K562 (cell line): Measurements from ENCODE around the gene MUC5AC. TPM values are rescaled to one million over a fixed set of nuclear protein-coding genes. Genes with fewer than 3 reads are reported as not detected.

Source experiments
- ATAC-seq: fragments of 200-7000 bp; cut with Tn5 transposase; 3 replicates; pipeline ENCODE4 v1.9.1; 2020; ENCODE audit warnings: moderate library complexity
- BruUV-seq: library from RNA; stranded (reverse); fragments of 400-500 nt; replicated peaks from 2 replicates; lab custom pipeline; 2021; lab: Mats Ljungman, UMichigan
- CTCF ChIA-PET: fragments of 300-600 bp; formaldehyde crosslinking; extraction: SDS; loops from one replicate; lab custom pipeline; 2021; ENCODE audit warnings: low intra/inter-chr PET ratio; lab: Yijun Ruan, JAX
- POLR2A ChIA-PET: fragments of 300-600, 350-650 bp; sonication (Branson Sonifier 250); formaldehyde crosslinking; extraction: SDS; loops from one replicate; lab custom pipeline; 2021; ENCODE audit warnings: antibody characterized with exemption, inconsistent platforms; lab: Yijun Ruan, JAX
- DNase-seq, 4 experiments: peaks; one replicate each; pipeline versions ENCODE4 v3.0.0 to v3.0.0-alpha.2; 2011 to 2018; ENCODE audit warnings: low spot score in 3 of 4, mixed read lengths in 3 of 4; ENCODE audit errors: extremely low read depth in 1 of 4
- FAIRE-seq: peaks from 2 replicates; lab custom pipeline; 2011; peaks lifted over from hg19 to GRCh38; lab: Jason Lieb, UNC
- H2AFZ ChIP-seq: 2 replicates; pipeline ENCODE4 v1.6.0; 2011; ENCODE audit warnings: low read depth, low read length, control low read depth, inconsistent platforms
- H3K27ac ChIP-seq: fragments of 200-600 bp; 3 replicates; pipeline ENCODE4 v1.8.0; 2011; ENCODE audit warnings: low read depth, mild to moderate bottlenecking, control low read depth, inconsistent platforms, low read length, moderate library complexity, mixed read lengths; ENCODE audit errors: extremely low read depth
- H3K27me3 ChIP-seq, 2 experiments: fragments of 300-600 bp in 1 of 2; 2 replicates in 1 of 2; 3 replicates in 1 of 2; pipeline versions ENCODE4 v1.6.0 to v1.8.0; 2011; ENCODE audit warnings: inconsistent platforms in 2 of 2, low read length in 2 of 2, mild to moderate bottlenecking in 1 of 2, mixed read lengths in 1 of 2, moderate library complexity in 1 of 2; ENCODE audit not compliant: control insufficient read depth in 2 of 2, insufficient read depth in 2 of 2
- H3K36me3 ChIP-seq: fragments of 300-600 bp; 3 replicates; pipeline ENCODE4 v1.8.0; 2011; ENCODE audit warnings: mild to moderate bottlenecking, low read length, inconsistent platforms; ENCODE audit not compliant: control insufficient read depth, insufficient read depth
- H3K4me1 ChIP-seq, 2 experiments: fragments of 200-600 bp in 1 of 2; replicated peaks in 1 of 2; 2 replicates in 1 of 2; 3 replicates in 1 of 2; pipeline versions ENCODE4 v1.5.1 to v1.8.0; 2011; ENCODE audit warnings: inconsistent platforms in 2 of 2, low read length in 2 of 2, mild to moderate bottlenecking in 1 of 2, mixed read lengths in 1 of 2, moderate library complexity in 1 of 2; ENCODE audit not compliant: control insufficient read depth in 2 of 2, insufficient read depth in 2 of 2
- H3K4me2 ChIP-seq: 2 replicates; pipeline ENCODE4 v1.6.1; 2011; ENCODE audit warnings: low read length, control low read depth, inconsistent platforms, mixed read lengths; ENCODE audit not compliant: insufficient read depth
- H3K4me3 ChIP-seq: fragments of 200-600 bp; sonication (generic), shearing (Covaris generic); 2 replicates; pipeline ENCODE4 v1.5.1; 2016; ENCODE audit warnings: control low read depth, inconsistent platforms
- H3K79me2 ChIP-seq: fragments of 200-600 bp; 3 replicates; pipeline ENCODE4 v1.8.0; 2011; ENCODE audit warnings: low read length, inconsistent platforms; ENCODE audit not compliant: control insufficient read depth, insufficient read depth
- H3K9ac ChIP-seq, 2 experiments: 2 replicates each; pipeline versions ENCODE4 v1.6.0 to v1.6.1; 2011; ENCODE audit warnings: low read depth in 2 of 2, low read length in 2 of 2, control low read depth in 1 of 2, inconsistent platforms in 1 of 2, mild to moderate bottlenecking in 1 of 2, mixed read lengths in 1 of 2; ENCODE audit not compliant: insufficient read depth in 1 of 2
- H3K9me1 ChIP-seq: one replicate; pipeline ENCODE4 v1.6.0; 2011; ENCODE audit warnings: inconsistent platforms, mild to moderate bottlenecking, low read length, moderate library complexity; ENCODE audit not compliant: control insufficient read depth, insufficient read depth
- H3K9me3 ChIP-seq: replicated peaks from 2 replicates; pipeline ENCODE4 v1.5.1; 2011; ENCODE audit warnings: low read depth, low read length, inconsistent platforms; ENCODE audit not compliant: control insufficient read depth, insufficient read depth
- H4K20me1 ChIP-seq: replicated peaks from 2 replicates; pipeline ENCODE4 v1.6.1; 2011; ENCODE audit warnings: low read length, inconsistent platforms, mixed read lengths; ENCODE audit not compliant: control insufficient read depth, insufficient read depth
- FOXJ2 ChIP-seq: fragments of 200-800 bp; sonication (Bioruptor generic); IDR thresholded peaks from 2 replicates; pipeline ENCODE4 v1.6.1; 2016; ENCODE audit warnings: missing genetic modification characterization, missing compliant biosample characterization
- NCOA4 ChIP-seq: fragments of 450-650 bp; IDR thresholded peaks from 2 replicates; pipeline ENCODE4 v1.6.1; 2018; ENCODE audit warnings: mild to moderate bottlenecking; ENCODE audit not compliant: partially characterized antibody
- NELFE ChIP-seq: IDR thresholded peaks from 2 replicates; pipeline ENCODE4 v1.6.1; 2011; ENCODE audit warnings: mild to moderate bottlenecking; ENCODE audit not compliant: insufficient read depth, insufficient read length
- RFX7 ChIP-seq: fragments of 250-450 bp; sonication (Bioruptor Pico); IDR thresholded peaks from 2 replicates; pipeline ENCODE4 v1.5.1; 2021; ENCODE audit warnings: mild to moderate bottlenecking
- SAFB ChIP-seq: fragments of 200-400 bp; formaldehyde crosslinking; IDR thresholded peaks from 2 replicates; pipeline ENCODE4 v1.6.1; 2017; ENCODE audit warnings: low read depth, low read length, borderline replicate concordance
- THRB ChIP-seq: fragments of 450-650 bp; formaldehyde crosslinking; conservative IDR thresholded peaks from 2 replicates; pipeline ENCODE4 v1.4.0; 2022; ENCODE audit warnings: mild to moderate bottlenecking, missing genetic modification characterization
- WGBS: fragments of 100-300 bp; shearing (Covaris generic); methylation state at CpG from one replicate; pipeline ENCODE4 v1.1.6; 2016; ENCODE audit warnings: low coverage, mixed read lengths; ENCODE audit not compliant: insufficient coverage; ENCODE audit errors: missing lambda C conversion rate; 5-methylcytosine and 5-hydroxymethylcytosine counted together
- in situ Hi-C: fragments of 300-500 bp; cut with MboI; formaldehyde crosslinking; loops from 4 replicates; pipeline ENCODE4 v1.15.0; 2018; ENCODE audit warnings: inconsistent platforms, mixed read lengths
- intact Hi-C: fragments of 100-400 bp; cut with micrococcal nuclease; formaldehyde crosslinking; loops from 2 replicates; pipeline ENCODE4 v1.14.2; 2022
- polyA plus RNA-seq, 8 experiments: library from polyadenylated mRNA; depleted of rRNA in 4 of 8; stranded (reverse) in 5 of 8; unstranded in 3 of 8; fragments of >200 nt; fragmentation: Nextera tagmentation in 2 of 8; fragmentation: Illumina TruSeq in 1 of 8; extraction: Ambion mirVana in 2 of 8; extraction: Trizol in 1 of 8; gene quantifications; 2 replicates each; pipeline versions ENCODE4 v1.2.1 to v1.2.3, GENCODE V29; 2011 to 2014; ENCODE audit warnings: inconsistent platforms in 1 of 8, missing spikeins in 1 of 8
- total RNA-seq, 7 experiments: library from RNA; depleted of rRNA in 6 of 7; stranded (reverse); fragments of >200 nt in 6 of 7; fragmentation: Illumina TruSeq in 2 of 7; extraction: Trizol in 2 of 7; gene quantifications; 2 replicates each; pipeline versions ENCODE4 v1.2.1 to v1.2.3, GENCODE V29; 2011 to 2021; ENCODE audit warnings: low replicate concordance in 1 of 7

The MUC5AC gene
- total and polyA plus RNA-seq, 9 of the 15 experiments (the other 6 are each of a cell fraction or from before 2014, with no cell fraction given): not detected

DNA sequence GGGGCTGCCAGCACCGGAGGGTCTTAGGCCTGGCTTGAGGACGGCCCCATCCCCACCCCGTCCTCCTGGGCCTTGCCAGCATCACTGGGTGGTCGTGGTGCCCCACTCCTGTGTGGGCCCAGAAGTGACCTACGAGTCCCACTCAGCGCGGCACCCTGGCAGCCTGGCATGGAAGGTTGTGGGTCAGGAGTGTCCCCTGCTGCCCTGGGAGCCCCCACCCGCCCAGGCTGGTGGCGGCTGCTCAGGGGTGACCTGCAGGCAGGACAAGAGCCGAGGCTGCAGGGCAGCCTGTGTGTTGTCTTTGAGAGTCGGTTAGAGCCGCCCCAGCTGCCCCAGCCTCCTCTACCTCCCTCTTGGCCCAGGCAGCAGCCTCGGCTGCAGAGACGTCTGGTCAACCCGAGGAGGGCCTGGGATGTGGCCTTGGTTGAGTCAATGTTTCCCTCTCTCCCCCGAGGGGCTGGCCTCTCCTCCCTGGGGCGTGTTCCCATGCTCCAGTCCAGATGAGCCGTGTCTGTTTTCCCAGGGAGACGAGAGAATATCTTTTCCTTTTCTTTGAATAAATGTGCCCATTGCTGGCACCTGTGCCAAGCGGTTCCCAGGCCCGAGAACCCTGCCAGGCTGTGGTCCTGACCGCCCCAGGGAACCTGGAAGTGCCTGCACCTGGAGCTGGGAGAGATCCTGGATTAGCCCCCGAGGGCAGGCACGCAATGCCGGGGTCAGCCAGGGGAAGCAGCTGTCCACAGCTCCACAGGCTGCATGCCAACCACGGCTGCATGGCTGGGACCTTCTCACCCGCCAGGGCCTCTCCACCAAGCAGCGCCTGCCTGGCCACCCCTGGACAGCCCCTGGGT is 35.7 kb upstream of the MUC5AC start:
- intact Hi-C loops: no loop called here
- POLR2A ChIA-PET: interaction anchor here (1.0 kb wide), 2 partner anchors 9 to 11 kb away, joined by 4 to 6 read pairs; no protein-coding TSS in a partner anchor
- Histone ChIP-seq H3K9me3 (no peaks in the 10 kb centered on the region; the same call in 1 of the 2 replicates), H3K27me3 (peaks cover 0 to 23% of the 10 kb centered on the region in 2 experiments; a peak in 2 of 5 replicates), H3K4me2 (no peak overlapping the region), H2AFZ (no peak overlapping the region), H3K36me3 (no peaks in the 10 kb centered on the region), H3K9ac (no peak overlapping the region), H3K4me3 (no peak overlapping the region), H3K4me1 (peaks cover 0 to 6% of the 10 kb centered on the region in 2 experiments; a peak in 1 of 5 replicates)
- in situ Hi-C loops: no loop called here
- no peak for FAIRE-seq
- BruUV-seq: no TSS peak
- WGBS: under 1% methylated on average over 24 of the region's 28 CpGs
- no peak for ATAC-seq
- CTCF ChIA-PET: interaction anchor here (0.6 kb wide), 1 partner anchor 528 kb away, joined by 3 read pairs; no protein-coding TSS in a partner anchor
- TF ChIP-seq SAFB: no peak
- no peak for TF ChIP-seq FOXJ2 (tag)
- no peak for TF ChIP-seq THRB (CRISPR knock-in tag)
- TF ChIP-seq NCOA4: no peak
- TF ChIP-seq NELFE: no peak
- TF ChIP-seq RFX7 (CRISPR knock-in tag): no peak
- TF ChIP-seq, all 486 proteins: peak for 0
- DNase-seq: no peak
- no peaks in the 10 kb centered on the region for H4K20me1 ChIP-seq
- no peaks in the 10 kb centered on the region for H3K9me1 ChIP-seq
- no peak overlapping the region for H3K27ac ChIP-seq
- H3K79me2 ChIP-seq: no peaks in the 10 kb centered on the region
